ENCODE measurements around the gene ACP7.
"Not testable (repeated sequence)": the region's sequence is repeated elsewhere in the genome, so short reads cannot be mapped to it uniquely, and the experiment has no call there.

The ACP7 gene

DNA sequence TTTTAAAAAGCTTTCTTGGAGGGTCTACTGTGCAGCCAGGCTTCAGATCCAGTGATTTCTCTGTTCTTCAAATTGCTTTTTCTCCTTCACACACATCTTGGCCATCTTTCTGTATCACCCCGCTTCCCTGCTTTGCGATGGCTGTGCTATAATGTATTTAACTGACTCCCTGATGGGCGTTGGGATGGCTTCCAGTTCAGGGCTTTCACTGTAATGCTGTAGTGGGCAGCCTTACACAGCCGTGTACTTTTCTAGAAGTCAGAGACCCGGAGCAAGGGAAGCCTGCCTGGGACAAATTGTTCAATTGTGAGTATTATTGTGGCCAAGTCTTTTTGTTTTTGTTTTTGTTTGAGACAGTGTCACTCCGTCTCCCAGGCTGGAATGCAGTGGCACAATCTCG is 22.0 kb downstream of the ACP7 start:
- DNase-seq (ENCODE audit: low read depth in 2 of 3, low spot score in 1 of 3): no peak

DNA sequence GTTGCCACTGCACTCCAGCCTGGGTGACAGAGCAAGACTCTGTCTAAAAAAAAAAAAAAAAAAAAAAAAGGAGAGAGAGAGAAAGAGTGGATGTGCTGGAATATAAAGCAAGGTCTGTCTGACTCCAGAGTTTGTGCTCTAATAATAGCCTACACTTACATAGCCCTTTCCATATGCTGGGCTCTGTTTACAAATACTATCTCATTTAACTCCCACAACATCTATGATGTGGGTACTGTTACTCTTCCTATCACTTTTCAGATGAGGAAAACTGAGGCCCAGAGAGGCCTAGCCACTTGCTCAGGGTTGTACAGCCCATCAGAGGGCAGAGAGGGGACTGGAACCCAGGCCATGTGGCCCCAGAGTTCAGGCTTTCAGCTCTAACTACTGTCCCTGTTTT is 25.5 kb downstream of the ACP7 start:
- DNase-seq (ENCODE audit: low read depth in 2 of 3, low spot score in 1 of 3): no peak

DNA sequence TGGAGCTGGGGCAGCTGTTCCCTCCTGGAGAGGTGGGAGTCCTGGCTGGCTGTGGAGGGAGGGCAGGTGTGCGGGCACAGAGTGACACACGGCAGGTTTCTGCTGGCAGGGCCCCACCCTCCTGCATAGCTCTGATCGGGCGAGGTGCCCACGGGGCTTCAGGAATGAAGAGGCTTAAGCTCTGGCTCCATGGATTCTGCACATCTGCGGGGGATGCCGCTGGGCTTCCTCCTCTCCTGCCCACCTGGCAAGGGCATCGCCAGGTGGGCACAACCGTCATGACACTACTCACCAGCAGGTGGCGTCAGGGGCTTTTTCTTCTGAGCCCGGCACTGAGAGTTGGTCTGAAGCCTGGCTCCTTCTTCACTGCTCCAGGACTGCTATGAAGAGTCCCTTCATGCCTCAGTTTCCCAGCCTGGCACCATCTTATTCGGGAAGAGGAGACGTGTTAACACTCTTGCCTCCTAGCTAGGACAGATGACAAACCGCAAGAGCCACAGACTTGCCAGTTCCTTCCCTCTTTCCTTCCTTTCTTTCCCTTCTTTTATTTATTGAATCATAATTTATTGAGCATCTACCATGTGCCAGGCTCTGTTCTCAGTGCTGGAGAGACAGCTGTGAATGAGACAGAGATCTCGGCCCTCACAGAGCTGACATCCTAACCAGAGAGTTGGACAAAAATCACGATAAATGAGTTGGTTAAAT is 26.2 kb downstream of the ACP7 start:
- peak; percentile 57 to 71 (median 64) for DNase-seq (ENCODE audit: low read depth in 2 of 3, low spot score in 1 of 3)

DNA sequence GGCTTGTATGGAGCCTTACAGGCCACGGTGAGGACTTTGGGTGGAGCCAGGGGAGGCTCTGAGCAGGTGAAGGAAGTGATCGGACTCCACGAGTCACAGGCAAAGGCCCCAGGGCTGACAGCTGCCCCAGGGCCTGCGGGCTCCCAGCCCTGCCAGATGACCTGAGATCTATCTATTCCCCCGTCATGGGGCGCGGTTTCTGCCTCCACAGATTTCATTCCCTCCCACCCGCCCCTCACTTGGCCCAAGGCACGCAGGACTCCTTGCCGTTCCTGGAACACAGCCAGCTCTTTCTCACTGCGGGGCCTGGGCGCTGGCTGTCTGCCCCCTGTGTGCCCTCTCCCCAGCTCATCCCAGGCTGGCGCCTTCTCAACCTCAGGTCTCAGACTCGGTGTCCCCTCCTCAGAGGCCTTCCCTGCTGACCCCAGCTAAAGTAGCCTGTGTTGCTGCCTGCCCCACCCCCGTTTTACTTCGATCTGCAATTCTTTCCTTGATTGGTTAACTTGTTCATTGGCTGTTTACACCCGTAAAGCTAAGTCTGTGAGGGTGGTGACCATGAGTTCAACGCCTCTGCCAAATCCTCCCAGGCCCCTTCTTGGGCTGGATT is 27.5 kb downstream of the ACP7 start:
- DNase-seq (ENCODE audit: low read depth in 2 of 3, low spot score in 1 of 3): no peak

GRCh38 chr19:39112338-39112890 is 28.2 kb downstream of the ACP7 start:
- DNase-seq (ENCODE audit: low read depth in 2 of 3, low spot score in 1 of 3): no peak

GRCh38 chr19:39113199-39113598 is 29.0 kb downstream of the ACP7 start:
- no peak for DNase-seq (ENCODE audit: low read depth in 2 of 3, low spot score in 1 of 3)

DNA sequence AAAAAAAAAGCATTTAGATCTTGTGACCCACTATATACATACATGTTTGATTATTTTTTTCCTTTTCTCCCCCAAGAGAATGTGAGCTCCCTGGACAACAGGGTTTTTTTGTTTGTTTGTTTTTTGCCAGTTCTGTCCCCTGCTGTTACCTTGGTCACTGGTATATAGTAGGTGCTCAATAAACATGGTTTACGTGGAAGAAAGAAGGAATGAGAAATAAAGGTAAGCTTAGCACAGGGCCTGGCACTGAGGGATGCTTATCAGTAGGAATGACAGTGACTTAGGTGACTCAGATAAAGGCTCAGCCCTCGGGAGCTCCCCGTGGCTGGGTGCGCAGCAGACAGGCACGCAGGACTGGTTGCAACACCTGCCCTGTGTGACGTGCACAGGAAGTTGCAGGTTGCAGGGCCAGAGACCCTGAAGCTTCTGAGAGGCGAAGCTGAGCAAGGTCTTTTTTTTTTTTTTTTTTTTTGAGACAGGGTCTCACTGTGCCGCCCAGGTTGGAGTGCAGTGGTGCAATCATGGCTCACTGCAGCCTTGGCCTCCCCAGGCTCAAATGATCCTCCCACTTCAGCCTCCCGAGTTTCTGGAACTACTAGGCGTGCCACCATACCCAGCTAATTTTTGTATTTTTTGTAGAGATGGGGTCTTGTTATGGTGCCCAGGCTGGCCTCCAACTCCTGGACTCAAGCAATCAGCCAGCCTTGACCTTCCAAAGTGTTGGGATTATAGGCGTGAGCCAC is 31.1 kb downstream of the ACP7 start:
- DNase-seq (ENCODE audit: low read depth in 2 of 3, low spot score in 1 of 3): no peak

GRCh38 chr19:39117023-39117422 is 32.9 kb downstream of the ACP7 start:
- DNase-seq (ENCODE audit: low read depth in 2 of 3, low spot score in 1 of 3): not testable (repeated sequence)

- no peak for DNase-seq (ENCODE audit: low read depth in 2 of 3, low spot score in 1 of 3)
These were observed 35.7 kb downstream of the ACP7 start for GRCh38 chr19:39119830-39120229.

DNA sequence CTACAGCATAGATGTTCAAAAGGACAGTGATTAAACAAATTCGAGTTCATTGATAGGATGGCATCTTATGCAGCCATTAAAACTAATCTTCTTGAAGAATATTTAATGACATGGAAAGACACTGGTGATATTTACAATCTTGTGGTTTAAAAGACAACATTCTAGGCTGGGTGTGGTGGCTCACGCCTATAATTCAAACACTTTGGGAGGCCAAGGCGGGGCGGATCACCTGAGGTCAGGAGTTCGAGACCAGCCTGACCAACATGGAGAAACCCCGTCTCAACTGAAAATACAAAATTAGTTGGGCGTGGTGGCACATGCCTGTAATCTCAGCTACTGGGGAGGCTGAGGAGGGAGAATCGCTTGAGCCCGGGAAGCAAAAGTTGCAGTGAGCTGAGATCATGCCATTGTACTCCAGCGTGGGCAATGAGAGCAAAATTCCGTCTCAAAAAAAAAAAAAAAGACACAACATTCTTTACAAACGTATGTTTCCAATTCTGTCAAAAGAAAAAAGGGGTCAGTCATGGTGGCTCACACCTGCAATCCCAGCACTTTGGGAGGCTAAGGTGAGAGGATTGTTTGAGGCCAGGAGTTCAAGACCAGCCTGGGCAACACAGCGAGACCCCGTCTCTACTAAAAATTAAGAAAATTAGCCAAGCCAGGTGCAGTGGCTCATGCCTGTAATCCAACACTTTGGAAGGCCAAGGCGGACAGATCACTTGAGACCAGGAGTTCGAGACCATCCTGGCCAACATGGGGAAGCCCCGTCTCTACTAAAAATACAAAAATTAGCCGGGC is 39.0 kb downstream of the ACP7 start:
- DNase-seq (ENCODE audit: low read depth in 2 of 3, low spot score in 1 of 3): no peak

GRCh38 chr19:39124136-39124764 is 40.1 kb downstream of the ACP7 start:
- no peak for DNase-seq (ENCODE audit: low read depth in 2 of 3, low spot score in 1 of 3)

GRCh38 chr19:39125199-39125553 is 41.0 kb downstream of the ACP7 start:
- DNase-seq (ENCODE audit: low read depth in 2 of 3, low spot score in 1 of 3): no peak

GRCh38 chr19:39125554-39126311 is 41.6 kb downstream of the ACP7 start, which contains the start of gene PAK4:
TSS of gene PAK4 (plus strand) at chr19:39125786. CDS start at chr19:39169554, 43,768 bp downstream.
- peak; percentile 96 to 99 (median 97) for DNase-seq (ENCODE audit: low read depth in 2 of 3, low spot score in 1 of 3)

DNA sequence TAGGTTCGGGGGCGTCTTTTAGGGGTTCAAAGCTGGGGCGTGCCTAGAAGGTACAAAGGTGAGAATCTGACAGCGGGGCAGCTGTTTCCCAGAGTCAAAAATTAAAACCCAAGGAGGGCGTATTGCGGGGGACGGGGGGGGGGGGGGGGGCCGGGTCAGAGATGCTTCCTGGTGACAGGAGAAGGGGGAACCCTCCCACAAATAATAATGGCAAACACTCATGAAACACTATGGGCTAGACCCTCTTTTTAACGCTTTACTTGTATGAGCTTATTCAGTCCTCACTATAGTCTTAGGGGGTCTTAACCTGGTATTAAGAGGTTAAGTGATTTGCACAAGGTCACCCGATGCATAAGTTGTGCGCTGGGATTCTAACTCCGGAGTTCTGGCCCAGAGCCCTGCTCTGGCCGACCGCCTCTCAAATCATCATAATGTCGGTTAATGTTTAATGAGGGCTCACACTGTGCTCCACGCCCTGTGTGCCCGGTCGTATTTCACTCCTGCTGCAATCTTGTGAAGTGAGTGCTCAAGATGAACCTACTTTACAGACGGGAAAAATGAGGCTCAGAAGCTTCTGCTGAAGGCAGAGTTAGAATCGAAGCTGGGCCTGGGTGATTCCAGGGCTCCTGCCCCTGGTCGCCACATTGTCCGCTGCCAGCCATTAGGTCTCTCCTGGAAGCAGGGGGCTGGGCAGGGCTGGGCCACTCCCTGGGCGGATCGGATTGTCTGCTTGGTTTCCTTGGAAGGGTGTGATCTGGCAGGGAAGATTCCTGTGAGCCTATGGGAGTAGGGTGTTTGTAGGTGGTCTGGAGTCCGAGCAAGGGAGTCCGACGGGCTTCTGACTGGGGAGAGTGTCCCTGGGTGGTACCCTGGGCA is 42.4 kb downstream of the ACP7 start:
- no peak for DNase-seq (ENCODE audit: low read depth in 2 of 3, low spot score in 1 of 3)

DNA sequence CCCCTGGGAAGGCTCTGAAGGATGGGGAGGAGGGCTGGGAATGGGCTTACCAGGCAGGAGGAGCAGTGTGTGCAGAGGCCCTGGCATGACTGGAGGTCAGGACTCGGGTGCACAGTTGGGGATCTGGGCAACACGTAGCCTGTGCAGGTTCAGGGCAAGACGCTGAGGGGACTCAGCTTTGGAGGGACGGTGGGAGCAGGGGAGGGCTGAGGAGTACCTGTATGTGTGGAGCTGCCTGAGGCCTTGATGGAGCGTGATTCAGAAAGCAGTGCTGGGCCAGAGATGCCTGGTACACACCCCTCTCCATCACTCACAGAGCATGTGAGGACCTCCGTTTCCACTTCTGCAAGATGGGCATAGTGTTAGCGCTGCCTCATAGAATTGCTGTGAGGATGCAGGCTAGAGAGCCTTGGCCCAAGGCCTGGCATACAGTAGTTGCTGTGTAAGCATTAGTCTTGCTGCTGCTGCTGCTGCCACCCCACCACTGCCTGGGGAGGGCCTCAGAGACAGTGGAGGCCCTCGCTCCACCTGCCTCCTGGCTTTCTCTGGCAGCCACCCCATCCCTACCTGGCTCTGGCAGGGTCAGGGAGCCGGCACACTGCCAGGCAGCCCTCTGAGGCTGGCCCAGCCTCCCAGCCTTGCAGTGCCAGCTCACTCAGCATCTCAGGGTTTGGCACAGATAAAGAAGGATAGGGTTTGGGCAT is 43.8 kb downstream of the ACP7 start:
- no peak for DNase-seq (ENCODE audit: low read depth in 2 of 3, low spot score in 1 of 3)

GRCh38 chr19:39128516-39129079 is 44.4 kb downstream of the ACP7 start:
- no peak for DNase-seq (ENCODE audit: low read depth in 2 of 3, low spot score in 1 of 3)

DNA sequence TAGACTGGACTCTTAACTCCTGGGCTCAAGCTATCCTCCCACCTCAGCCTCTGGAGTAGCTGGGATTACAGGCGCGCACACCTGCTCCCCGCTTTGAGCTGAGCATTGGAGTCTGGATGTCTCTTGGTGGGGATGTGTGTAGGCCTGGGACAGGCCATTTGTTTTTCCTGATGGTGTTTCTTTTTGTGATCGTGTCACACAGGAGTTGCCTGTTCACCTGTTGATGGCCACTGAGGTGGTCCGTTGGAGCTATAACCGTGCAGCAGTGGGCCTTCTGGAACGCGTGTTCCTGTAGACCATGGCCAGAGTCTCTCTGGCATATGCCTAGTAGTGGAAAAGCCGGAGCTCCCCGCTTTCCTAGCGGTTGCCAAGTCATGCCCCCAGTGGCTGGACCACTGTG is 44.9 kb downstream of the ACP7 start:
- no peak for DNase-seq (ENCODE audit: low read depth in 2 of 3, low spot score in 1 of 3)
